Calu3 (cell line): Measurements from ENCODE around the gene UBB. TPM values are rescaled to one million over a fixed set of nuclear protein-coding genes. Genes with fewer than 3 reads are reported as not detected.

Experiments used
- BruUV-seq: library from RNA; stranded (reverse); fragments of 400-500 nt; replicated peaks from 2 replicates; lab custom pipeline; 2021; lab: Mats Ljungman, UMichigan
- CTCF ChIA-PET: fragments of 300-600 bp; sonication (Branson Sonifier 250); formaldehyde crosslinking; loops from one replicate; lab custom pipeline; 2022; ENCODE audit warnings: antibody characterized with exemption; lab: Charles Lee
- DNase-seq: peaks from one replicate; pipeline ENCODE4 v3.0.0; 2022
- H3K27ac Mint-ChIP-seq: one replicate; pipeline ENCODE4 v1.8.0; 2022; ENCODE audit warnings: mixed read lengths; ENCODE audit not compliant: unreplicated experiment
- H3K27me3 Mint-ChIP-seq: one replicate; pipeline ENCODE4 v1.8.0; 2022; ENCODE audit warnings: mixed read lengths; ENCODE audit not compliant: unreplicated experiment
- H3K36me3 Mint-ChIP-seq: one replicate; pipeline ENCODE4 v1.8.0; 2022; ENCODE audit warnings: mild to moderate bottlenecking, moderate library complexity, mixed read lengths; ENCODE audit not compliant: insufficient read depth, unreplicated experiment
- H3K4me1 Mint-ChIP-seq: one replicate; pipeline ENCODE4 v1.8.0; 2022; ENCODE audit warnings: mild to moderate bottlenecking, low read depth, mixed read lengths; ENCODE audit not compliant: unreplicated experiment
- H3K4me3 Mint-ChIP-seq: one replicate; pipeline ENCODE4 v1.8.0; 2022; ENCODE audit warnings: mild to moderate bottlenecking, low read depth, moderate library complexity, mixed read lengths; ENCODE audit not compliant: unreplicated experiment
- H3K9me3 Mint-ChIP-seq: one replicate; pipeline ENCODE4 v1.8.0; 2022; ENCODE audit warnings: low read depth, mixed read lengths; ENCODE audit not compliant: unreplicated experiment
- intact Hi-C: fragments of 100-400 bp; cut with micrococcal nuclease; formaldehyde crosslinking; loops from one replicate; pipeline ENCODE4 v1.10.0; 2022; ENCODE audit not compliant: unreplicated experiment
- total RNA-seq: library from RNA; stranded (reverse); gene quantifications from 2 replicates; pipeline ENCODE4 v1.2.3, GENCODE V29; 2022
- TF ChIP-seq, protein P1 (sequence below): fragments of 200-600 bp; IDR thresholded peaks from one replicate; pipeline ENCODE4 v1.8.0; 2022; ENCODE audit warnings: antibody characterized with exemption; ENCODE audit not compliant: unreplicated experiment

Gene UBB
- total RNA-seq, 1 experiment from 2014 or later, result 1,004 TPM

DNA sequence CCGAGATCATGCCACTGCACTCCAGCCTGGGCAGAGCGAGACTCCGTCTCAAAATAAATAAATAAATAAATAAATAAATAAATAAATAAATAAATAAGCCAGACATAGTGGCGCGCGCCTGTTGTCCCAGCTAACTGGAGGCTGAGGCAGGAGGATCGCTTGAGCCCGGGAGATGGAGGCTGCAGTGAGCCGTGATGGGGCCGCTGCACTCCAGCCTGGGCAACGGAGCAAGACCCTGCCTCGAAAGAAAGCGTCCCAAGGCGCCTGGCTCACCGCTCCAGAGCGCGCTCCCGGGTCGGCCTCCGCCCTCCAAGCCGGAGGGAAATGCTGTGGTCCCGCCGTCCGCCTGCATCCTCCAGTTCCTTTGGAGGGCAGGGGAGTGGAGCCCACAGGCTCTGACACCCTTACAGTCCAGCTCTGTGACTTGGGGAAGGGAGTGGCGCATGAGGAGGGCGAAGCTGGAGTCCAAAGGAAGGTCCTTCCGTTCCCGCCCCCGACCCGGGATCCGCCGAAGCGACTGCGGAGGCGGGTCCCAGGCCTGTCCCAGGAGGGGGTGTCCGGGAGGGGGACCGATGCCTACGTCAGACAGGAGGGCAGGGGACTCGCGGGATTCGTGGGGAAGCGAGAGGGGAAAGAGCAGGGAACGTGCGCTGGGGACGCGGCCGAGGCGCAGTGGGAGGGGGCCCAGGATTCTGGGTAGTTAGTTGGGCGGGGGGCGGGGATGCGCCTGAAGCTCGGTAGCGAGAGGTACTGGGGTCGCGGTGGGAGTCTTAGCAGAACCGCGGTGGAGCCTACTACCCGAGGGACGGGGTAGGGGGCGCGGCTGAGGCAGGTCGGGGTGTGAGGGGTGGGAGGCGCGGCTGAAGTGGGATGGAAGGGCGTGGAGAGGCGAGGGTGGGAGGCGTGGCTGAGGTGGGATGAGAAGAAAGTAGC is 26.1 kb downstream of the UBB start:
- H3K4me1 Mint-ChIP-seq, result no peaks in the 10 kb centered on the region
- no peak overlapping the region for H3K27ac Mint-ChIP-seq
- H3K9me3 Mint-ChIP-seq, result no peaks in the 10 kb centered on the region
- TF ChIP-seq, protein P1, sequence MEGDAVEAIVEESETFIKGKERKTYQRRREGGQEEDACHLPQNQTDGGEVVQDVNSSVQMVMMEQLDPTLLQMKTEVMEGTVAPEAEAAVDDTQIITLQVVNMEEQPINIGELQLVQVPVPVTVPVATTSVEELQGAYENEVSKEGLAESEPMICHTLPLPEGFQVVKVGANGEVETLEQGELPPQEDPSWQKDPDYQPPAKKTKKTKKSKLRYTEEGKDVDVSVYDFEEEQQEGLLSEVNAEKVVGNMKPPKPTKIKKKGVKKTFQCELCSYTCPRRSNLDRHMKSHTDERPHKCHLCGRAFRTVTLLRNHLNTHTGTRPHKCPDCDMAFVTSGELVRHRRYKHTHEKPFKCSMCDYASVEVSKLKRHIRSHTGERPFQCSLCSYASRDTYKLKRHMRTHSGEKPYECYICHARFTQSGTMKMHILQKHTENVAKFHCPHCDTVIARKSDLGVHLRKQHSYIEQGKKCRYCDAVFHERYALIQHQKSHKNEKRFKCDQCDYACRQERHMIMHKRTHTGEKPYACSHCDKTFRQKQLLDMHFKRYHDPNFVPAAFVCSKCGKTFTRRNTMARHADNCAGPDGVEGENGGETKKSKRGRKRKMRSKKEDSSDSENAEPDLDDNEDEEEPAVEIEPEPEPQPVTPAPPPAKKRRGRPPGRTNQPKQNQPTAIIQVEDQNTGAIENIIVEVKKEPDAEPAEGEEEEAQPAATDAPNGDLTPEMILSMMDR, result no peak
- CTCF ChIA-PET, result interaction anchor here (0.8 kb wide), 1 partner anchor 43 kb away, joined by 5 read pairs; no protein-coding TSS in a partner anchor
- DNase-seq, result peak; percentile 20
- H3K27me3 Mint-ChIP-seq, result no peaks in the 10 kb centered on the region
- intact Hi-C loops, result no loop called here
- peak overlapping the region; percentile 64 for H3K4me3 Mint-ChIP-seq
- no TSS peak for BruUV-seq
- H3K36me3 Mint-ChIP-seq, result peaks cover 6% of the 10 kb centered on the region

GRCh38 chr17:16407911-16408588 is 27.2 kb downstream of the UBB start:
- H3K4me1 Mint-ChIP-seq, result no peaks in the 10 kb centered on the region
- TF ChIP-seq, protein P1, result no peak
- peaks cover 6% of the 10 kb centered on the region for H3K36me3 Mint-ChIP-seq
- H3K4me3 Mint-ChIP-seq, result peak overlapping the region; percentile 41
- no peaks in the 10 kb centered on the region for H3K27me3 Mint-ChIP-seq
- intact Hi-C loops, result no loop called here
- H3K9me3 Mint-ChIP-seq, result no peaks in the 10 kb centered on the region
- no TSS peak for BruUV-seq
- no peak overlapping the region for H3K27ac Mint-ChIP-seq
- CTCF ChIA-PET, result interaction anchor here (0.8 kb wide), 1 partner anchor 92 kb away, joined by 5 read pairs; no protein-coding TSS in a partner anchor
- DNase-seq, result peak; percentile 60

- intact Hi-C loops, result no loop called here
- Mint-ChIP-seq H3K36me3 (peaks cover 7% of the 10 kb centered on the region), H3K4me3 (no peak within 1 kb of the TSS), H3K27ac (no peak within 1 kb of the TSS), H3K27me3 (no peaks in the 10 kb centered on the region), H3K9me3 (no peaks in the 10 kb centered on the region), H3K4me1 (peaks cover 19% of the 10 kb centered on the region)
- BruUV-seq, result no TSS peak
- TF ChIP-seq, protein P1, result no peak
- CTCF ChIA-PET, result interaction anchor here (1.6 kb wide), 1 partner anchor 52 kb away, joined by 6 read pairs; no protein-coding TSS in a partner anchor
- no peak for DNase-seq
These were observed 34.4 kb downstream of the UBB start, which contains the start of gene TRPV2 for GRCh38 chr17:16415031-16415924. Gene TRPV2, plus strand, starts transcription at chr17:16415571. Its CDS starts 2,098 bp downstream, at chr17:16417669.

DNA sequence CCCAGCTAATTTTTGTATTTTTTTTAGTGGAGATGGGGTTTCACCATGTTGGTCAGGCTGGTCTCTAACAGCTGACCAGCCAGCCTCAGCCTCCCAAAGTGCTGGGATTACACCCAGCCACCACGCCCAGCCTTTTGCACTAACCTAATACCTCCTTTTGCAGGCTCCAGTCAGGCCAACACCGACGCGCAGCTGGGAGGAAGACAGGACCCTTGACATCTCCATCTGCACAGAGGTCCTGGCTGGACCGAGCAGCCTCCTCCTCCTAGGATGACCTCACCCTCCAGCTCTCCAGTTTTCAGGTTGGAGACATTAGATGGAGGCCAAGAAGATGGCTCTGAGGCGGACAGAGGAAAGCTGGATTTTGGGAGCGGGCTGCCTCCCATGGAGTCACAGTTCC is 36.5 kb downstream of the UBB start:
- Mint-ChIP-seq H3K27me3 (no peaks in the 10 kb centered on the region), H3K4me3 (no peak overlapping the region), H3K36me3 (peaks cover 7% of the 10 kb centered on the region), H3K9me3 (no peaks in the 10 kb centered on the region), H3K27ac (no peak overlapping the region), H3K4me1 (peaks cover 19% of the 10 kb centered on the region)
- TF ChIP-seq, protein P1, result no peak
- intact Hi-C loops, result no loop called here
- no peak for DNase-seq
- CTCF ChIA-PET, result interaction anchor here (0.7 kb wide), 1 partner anchor 37 kb away, joined by 5 read pairs; no protein-coding TSS in a partner anchor
- BruUV-seq, result no TSS peak
